Activated CD8-positive, alpha-beta memory T cell treated with anti-CD3 and anti-CD28 coated beads, Interleukin-2, amount 50 U/mL, for 4 hours (primary cell): ENCODE measurements around the gene DST.

Experiments used
- DNase-seq: peaks from one replicate; pipeline ENCODE4 v3.0.0-alpha.2; 2020

Gene DST

DNA sequence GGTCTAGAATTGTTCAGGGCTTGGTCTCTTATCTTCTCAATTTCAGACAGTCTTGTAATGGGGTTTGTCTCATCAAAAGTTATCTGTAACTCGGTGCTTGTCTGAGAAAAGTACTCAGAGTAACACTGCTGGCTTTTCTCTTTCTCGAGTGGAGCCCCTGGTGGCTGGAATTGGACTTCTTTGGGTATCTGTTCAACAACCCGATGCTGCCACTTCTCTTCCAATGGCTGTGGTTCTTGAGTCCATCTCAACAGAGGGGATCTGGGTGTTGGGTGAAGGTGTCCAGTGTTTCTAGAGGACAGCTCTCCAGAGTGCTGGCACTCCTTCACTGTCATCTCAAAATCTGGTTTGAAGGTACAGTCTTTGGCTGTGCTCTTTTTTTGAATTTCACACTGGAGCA, 24.6 kb downstream of the DST start:
- no peak for DNase-seq

GRCh38 chr6:56616967-56617366, 25.7 kb downstream of the DST start:
- no peak for DNase-seq

GRCh38 chr6:56613247-56613851, 29.3 kb downstream of the DST start:
- DNase-seq = no peak

DNA sequence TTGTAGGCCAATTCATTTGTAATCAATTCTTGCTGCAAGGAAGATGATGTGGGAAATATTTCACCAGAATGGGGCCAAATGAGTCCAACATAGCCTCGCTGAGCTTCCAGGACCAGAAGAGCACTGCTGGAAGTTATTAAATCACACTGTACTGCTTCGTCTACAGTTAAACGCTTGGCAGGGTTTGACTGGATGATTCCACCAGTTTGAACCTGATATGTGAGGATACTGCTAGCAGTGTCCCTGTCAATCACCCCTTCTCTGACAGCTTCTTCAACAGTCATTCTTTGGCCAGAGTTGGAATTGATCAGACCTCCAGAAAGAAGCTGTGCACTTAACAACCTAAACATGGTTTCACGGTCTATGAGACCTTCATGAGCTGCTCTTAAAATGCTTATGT, 34.4 kb downstream of the DST start:
- no peak for DNase-seq

DNA sequence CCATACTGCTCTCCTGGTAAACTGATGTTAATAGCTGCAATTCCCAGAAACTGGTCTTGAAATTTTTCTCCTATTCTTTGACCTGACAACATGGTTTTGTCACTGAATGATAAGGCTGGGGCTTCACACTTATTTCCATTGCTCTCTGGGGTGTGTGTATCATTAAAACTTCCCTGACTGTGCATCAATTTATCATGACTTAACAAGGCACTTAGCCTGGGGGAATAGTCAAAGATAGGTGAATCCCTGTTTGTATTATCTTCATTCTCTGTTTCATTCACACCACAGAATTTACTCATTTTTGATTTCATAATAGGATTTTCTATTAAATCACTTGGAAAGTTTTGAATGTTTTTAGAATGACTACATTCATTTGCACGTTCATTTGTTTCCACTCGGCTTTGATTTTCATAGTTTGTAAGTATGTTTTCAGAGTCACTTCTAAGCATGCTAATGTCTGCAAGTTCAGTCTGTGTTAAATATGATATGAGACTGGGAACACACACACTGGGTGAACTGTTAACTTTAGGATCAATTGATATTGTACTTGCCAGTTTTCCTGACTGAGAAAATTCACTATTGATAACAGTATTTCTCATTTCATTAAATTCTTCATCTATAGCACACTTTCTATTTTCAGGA, 35.5 kb downstream of the DST start:
- no peak for DNase-seq

- DNase-seq = no peak
Observed at GRCh38 chr6:56605435-56605834, 37.3 kb downstream of the DST start.

DNA sequence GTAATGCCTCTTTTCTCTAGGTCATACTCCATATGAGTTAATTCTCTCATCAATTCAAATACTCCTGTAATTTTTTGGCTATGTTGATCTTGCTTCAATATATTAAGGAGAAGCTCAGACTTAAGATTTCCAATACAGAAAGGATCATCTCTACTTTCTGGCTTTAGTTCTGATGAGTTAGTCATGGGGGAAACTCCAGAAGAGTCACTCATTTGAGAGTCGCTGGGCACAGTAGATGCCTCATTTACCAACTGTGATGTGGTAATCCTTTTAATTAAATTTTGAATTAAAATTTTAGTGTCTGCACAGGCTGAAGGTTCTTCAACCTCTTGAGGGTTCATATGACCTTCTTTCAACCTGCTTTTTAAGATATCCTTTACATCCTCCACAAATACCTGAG, 38.5 kb downstream of the DST start:
- DNase-seq = no peak

- DNase-seq = no peak
Observed at GRCh38 chr6:56601390-56601789, 41.3 kb downstream of the DST start.

DNA sequence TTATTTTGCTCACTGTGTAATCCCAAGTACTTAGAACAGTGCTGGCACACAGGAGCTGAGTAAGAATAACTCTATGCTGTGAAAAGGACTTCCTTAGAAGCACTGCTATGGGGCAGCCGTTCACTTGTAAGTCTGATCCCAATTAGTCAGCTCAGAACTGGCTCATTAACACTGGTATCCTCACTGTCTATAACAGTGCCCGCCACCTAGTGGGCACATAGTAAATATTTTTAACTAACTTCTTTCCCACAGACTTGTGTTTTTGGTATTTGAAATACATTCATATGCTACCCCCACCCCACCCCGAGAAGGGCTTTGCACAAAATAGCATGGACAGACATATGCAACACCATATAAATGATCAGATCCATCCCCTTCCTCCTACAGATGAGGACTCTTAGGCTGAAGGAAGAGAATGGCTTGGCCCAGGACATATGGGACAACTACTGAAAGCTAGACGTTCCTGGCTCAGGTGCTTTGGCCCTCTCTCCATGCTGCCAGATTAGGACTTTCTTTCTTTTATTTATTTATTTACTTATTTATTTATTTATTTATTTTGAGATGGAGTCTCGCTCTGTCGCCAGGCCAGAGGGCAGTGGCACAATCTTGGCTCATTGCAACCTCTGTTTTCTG, 47.1 kb downstream of the DST start:
- peak; percentile 21 for DNase-seq

GRCh38 chr6:56594699-56595098, 48.0 kb downstream of the DST start:
- DNase-seq = no peak

DNA sequence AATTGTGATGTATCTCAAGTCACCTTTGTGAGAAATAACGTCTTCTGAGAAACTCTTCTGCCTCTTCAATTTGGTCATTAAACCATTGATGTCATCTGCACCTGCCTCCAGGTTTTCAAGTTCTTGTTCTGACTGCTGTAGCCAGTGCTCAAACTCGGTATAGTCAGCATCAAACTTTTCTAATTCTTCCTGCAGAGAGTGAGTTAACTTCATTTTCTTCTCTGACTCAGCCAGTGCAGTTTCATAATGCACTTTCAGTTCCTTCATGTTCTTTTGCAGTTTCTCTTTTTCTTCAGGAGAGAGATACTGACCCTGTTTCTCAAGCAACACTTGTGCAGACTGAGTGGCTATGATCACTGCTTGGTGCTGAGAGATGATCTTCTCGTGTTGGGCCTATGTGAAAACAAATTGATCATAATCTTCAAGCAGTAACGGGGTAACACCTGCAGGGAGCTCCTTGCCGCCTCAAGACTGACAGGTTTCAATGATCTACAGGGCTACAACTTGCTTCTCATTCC, 48.8 kb downstream of the DST start:
- DNase-seq = no peak

DNA sequence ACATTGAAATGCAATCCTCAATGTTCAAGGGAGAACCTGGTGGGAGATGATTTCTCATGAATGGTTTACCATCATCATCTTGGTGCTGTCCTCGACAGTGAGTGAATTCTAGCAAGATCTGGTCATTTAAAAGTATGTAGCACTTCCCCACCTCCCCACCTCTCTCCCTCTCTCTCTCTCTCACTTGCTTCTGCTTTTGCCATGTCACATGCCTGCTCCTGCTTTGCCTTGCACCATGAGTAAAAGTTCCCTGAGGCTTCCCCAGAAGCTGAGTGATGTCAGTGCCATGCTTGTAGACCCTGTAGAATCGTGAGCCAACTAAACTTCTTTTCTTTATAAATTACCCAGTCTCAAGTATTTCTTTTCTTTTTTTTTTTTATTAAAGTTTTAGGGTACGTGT, 60.5 kb downstream of the DST start:
- no peak for DNase-seq

- no peak for DNase-seq
Observed at GRCh38 chr6:56581296-56581925, 61.3 kb downstream of the DST start.

DNA sequence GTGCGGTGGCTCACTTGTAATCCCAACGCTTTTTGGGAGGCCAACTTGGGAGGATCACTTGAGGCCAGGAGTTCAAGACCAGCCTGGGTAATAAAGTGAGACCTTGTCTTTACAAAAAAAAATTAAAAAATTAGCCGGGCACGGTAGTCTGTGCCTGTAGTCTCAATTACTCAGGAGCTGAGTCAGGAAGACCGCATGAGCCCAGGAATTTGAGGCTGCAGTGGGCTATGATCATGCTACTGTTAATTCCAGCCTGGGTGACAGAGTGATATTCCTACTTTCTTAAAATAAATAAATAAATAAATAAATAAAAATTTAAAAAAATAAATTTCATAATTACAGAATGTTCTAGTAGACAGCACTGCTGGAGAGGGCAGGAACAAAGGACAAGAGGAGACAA, 62.4 kb downstream of the DST start:
- DNase-seq = no peak

GRCh38 chr6:56579155-56579851, 63.4 kb downstream of the DST start:
- no peak for DNase-seq

DNA sequence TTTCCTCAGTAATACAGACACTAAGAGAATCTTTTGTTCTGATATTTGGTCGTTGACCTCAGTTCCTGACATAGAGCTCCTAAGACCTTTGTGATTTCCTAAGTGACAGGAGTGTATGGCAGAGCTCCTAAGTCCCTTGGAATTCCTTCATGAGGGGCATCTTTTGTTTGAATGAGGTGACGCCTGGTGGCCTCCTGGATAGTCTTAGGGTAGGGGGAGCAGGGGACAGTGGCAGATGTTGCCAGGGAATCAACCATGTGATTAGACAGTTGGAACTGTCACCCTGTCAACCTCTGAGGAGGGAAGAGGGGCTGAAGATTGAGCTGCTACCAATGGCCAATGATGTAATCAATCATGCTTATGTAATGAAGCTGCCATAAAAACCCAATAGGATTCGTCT, 67.0 kb downstream of the DST start:
- DNase-seq = no peak

GRCh38 chr6:56574292-56574691, 68.4 kb downstream of the DST start:
- no peak for DNase-seq

GRCh38 chr6:56573624-56574023, 69.1 kb downstream of the DST start:
- DNase-seq = no peak

- DNase-seq = no peak
Observed at GRCh38 chr6:56572788-56573471, 69.8 kb downstream of the DST start.

DNA sequence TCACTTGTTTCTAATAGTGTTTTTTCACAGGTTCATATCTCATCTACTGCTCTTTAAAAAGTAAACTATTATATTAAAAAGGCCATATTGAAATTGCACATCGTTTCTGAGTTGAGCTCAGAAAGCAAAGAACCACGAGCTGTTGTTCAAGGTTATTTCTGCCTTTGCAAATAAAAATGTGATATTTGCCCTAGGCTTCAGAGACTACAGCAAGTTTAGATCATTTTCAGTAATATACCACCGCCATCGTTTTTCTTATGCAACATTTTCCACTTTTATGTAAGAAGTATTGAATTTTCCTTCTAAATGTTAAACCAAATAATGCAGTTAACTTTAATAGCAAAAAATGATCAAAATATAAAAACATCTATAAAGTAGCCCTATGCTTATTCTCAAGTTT, 71.1 kb downstream of the DST start:
- DNase-seq = no peak

GRCh38 chr6:56570413-56571359, 72.0 kb downstream of the DST start:
- no peak for DNase-seq

DNA sequence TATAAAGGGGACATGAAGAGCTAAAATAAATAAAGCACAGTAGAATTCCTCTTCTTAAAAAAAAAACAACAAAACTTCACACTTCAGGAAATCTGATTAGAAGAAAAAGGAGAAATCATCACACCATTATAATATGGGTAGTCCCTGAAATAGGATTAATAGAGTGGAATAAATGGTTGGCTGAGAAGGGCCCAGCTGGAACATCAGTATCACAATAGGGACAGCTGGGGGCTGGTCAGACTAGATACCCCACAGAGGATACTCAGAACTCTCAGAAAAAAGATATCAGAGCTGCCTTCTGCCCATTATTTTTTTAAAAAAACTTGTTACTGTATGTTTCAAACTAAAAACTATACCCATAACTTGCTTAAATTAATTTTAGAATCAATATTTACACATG, 75.2 kb downstream of the DST start:
- DNase-seq = no peak
